GM18517 (cell line): ENCODE results near the gene EMC1.
"Not testable (repeated sequence)": the region's sequence is repeated elsewhere in the genome, so short reads cannot be mapped to it uniquely, and the experiment has no call there.

Source experiments
- ATAC-seq: cut with Tn5 transposase; IDR thresholded peaks from one replicate; pipeline ENCODE4 v1.9.1; 2021; ENCODE audit warnings: mild to moderate bottlenecking, moderate library complexity; ENCODE audit not compliant: unreplicated experiment

The EMC1 gene

DNA sequence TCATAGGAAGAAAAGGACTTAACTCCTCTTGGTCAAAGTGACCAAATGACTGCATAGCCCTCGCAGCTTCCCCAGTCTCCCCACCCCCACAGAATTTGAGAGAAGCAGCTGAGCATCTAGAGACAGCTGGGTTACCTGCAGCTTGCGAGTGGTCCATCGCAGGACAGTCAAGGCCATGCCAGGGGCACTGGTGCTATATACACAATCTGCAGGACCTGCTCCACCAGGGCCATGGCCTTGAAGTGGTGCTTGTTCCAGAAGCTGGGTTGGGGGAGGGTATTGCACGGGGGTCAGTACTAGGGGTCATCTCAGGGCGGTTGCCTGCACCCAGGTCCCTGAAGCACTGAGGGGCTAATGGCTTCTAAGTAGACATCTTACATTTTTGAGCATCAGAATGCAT is 10.7 kb upstream of the EMC1 start:
- no peak for ATAC-seq

DNA sequence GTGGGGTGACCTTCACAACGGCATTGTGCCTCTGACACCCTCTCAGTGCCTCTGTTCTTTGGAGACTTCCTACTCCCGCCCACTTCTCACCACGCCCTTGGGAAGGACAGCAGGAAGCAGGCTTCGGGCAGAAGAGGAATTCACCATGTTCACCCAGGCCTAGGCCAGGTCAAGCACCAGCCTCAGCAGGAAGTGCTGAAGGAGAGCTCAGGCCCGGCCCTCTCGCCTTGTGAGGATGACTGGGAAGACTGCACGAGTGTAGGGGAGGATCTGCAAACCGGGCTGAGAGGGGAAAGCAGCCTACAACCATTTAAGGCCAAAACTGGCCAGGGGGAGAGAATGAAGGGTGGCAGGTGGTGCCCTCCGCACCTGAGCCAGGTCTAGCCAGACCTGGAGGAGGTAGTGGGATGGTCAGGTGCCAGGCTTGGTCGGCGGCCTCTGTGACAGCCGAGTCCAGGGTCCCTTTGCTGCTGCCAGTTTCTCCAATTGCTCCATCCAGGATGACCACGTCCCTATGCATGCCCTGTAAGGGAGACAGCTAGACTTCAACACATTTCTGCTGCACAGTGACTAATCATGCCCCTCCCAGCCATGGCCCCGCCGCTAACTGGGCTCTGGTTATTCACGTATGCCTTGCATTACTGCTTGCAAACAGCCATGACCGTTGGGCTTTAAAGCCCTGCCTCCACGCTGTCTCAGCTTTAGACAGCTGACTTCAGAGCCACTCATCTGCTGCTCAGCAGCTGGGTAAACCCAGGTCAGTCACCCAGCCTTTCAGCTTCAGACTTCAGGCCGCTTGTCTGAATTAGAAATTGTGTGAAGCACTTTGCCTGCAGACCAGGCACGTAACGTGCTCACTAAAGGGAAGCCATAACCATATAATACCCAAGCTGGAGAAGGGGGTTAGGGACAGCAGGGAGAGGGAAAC is 9.2 kb upstream of the EMC1 start:
- no peak for ATAC-seq

- ATAC-seq = no peak
Observed at GRCh38 chr1:19258353-19258752, 7.0 kb upstream of the EMC1 start.

GRCh38 chr1:19257178-19257914 is 6.0 kb upstream of the EMC1 start:
- ATAC-seq = no peak

- ATAC-seq = not testable (repeated sequence)
Observed at GRCh38 chr1:19256301-19256700, 5.0 kb upstream of the EMC1 start.

- ATAC-seq = no peak
Observed at GRCh38 chr1:19255288-19255687, 4.0 kb upstream of the EMC1 start.

DNA sequence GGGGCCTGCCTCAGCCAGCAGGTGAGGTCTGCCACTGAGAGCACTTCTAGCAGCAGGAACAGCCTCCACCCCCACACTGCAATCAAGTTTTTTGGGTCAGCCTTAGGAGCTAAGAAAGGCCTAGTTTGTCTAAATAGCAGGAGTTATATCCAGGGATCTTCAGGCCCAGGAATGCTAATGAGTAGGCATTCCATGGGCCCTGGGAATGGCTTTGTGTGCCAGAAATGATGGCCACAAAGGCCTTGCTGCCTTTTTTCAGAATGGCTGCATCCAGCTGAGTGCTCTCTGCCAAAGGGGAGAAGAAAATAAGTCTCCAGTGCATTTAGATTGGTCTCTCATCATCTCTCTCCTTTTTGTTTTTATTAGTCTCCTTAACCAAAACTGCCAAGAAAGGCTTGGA is 3.1 kb upstream of the EMC1 start:
- ATAC-seq = no peak

- ATAC-seq = peak; percentile 19
Observed at GRCh38 chr1:19250629-19251304, 557 bp downstream of the EMC1 start.

GRCh38 chr1:19240673-19241538 is 10.4 kb downstream of the EMC1 start:
- ATAC-seq = no peak

- no peak for ATAC-seq
Observed at GRCh38 chr1:19239876-19240275, 11.4 kb downstream of the EMC1 start.

- ATAC-seq = no peak
Observed at GRCh38 chr1:19234224-19234623, 17.1 kb downstream of the EMC1 start.

DNA sequence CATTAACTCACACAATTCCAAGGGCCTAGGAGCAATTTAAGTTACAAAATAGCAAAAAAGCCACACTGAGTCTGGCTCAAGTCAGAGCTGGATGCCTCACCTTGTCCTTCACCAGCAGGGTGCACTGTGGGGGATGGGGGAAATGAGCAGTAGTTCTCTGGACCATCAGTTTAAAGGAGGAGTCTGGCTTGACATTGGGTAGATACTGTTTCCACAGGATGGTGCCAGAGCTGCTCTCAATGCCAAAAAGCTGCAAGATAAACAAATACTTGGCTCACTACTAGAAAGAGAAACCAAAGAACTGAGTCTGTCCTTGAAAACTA is 18.8 kb downstream of the EMC1 start:
- ATAC-seq = no peak

GRCh38 chr1:19231736-19232523 is 19.4 kb downstream of the EMC1 start:
- not testable (repeated sequence) for ATAC-seq

DNA sequence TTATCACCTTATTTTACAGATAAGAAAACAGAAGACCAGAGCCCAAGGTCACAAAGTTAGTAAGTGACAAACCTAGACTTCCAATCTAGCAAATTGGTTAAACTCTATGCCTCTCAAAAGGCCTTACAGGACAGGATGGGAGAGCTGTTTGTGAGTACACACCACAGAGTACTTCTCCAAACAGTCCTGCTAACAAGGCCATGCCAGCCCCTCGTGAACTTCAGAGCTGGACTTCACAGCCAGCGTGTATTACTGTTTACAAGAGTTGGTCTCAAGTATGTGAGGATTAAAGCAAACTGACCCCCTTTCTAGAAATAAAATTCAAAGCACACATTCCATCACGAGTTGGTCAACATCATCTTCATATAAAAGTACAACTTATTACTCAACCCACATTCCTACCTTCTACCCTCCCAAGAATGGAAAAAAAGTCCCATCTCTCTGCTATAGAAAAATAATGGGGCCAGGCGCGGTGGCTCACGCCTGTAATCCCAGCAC is 21.4 kb downstream of the EMC1 start:
- ATAC-seq = no peak

DNA sequence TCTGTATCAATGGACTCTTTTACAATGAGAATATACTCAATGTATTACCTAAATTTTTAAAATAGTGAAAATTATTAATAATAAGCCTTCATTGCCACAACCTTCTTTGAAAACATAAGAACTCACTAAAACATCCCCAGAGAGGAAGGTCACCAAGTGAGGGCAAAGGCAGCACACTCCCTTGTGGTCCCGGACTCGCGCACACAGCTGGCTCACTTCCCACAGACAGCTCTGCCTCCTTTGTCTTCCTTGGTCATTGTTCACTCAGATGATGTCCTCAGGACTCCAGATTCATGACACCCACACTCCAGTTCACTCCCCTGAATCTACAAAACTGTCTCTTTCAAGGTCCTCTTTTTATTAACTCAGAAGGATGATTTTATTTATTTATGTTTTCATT is 22.1 kb downstream of the EMC1 start:
- no peak for ATAC-seq

DNA sequence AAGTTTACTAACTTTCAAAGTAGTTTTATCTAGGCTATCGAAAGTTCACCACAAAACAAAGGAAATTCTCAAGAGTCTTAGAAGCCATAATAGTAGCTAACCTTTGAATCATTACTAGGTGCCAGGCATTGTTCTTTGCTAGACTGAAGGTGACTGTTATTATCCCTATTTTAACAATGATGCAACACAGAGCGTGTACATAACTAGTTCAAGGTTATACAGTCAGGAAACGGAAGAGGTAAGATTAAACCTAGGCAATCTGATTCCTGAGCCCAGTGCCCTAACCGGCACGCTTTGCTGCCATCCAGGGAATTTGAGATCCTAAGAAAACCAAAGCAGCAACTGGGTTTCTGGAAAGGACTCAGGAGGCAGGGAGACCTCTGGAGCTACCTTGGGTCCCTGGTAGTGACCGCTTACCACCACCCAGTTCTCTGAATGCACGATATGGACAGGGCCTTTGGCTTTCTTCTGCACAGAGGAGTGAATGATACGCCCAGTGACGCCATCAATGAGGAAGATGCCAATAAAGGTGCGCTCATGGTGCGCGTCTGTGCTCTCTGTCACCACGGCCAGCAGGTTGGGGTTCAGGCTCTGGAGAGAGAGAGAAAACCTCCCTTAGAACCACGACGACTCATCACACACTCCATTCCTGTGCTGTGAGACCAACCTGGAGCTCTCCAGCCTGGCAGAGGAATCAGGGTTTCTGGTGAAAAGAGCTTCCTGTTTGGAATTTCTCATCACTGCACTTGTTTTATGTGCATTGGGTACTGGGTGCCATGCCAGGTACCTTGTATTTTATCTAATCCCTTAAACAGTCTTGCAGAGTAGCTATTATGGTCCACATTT is 28.1 kb downstream of the EMC1 start:
- no peak for ATAC-seq

DNA sequence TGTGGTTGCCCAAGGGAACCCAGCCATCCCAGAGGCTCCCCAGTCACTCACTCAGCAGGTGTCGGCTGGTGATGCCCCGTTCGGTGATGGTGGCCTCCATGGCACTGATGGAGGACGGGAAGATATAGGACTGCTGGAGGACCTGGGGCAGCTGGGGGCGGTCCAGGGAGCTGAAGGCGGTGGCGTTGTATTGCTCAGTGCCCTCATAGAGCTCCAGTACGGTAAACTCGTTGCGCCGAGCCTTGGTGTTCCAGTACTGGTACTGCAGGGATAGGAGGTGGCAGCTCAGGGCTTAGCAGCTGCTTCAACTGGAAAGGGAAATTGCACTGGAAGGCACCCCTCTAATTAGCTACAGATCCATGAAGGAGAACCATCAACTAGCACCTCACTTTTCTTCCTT is 28.8 kb downstream of the EMC1 start:
- ATAC-seq = no peak

DNA sequence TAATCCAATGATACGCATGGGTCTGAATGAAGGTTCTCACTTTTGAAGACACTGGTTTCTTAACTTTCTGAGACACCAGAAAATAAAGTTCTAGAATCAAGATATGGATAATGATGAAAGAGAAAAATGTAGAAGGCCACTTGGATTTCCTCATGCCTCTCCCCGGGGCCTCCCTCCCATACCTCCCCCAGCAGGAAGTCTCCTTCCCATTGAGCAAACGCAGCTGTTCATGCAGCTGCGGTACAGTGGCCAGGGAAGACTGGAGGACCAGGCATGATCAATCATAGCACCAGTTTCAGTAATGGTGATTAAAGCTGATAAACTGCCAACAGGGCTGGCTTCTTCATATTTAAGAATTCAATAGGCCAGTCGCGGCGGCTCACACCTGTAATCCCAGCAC is 30.3 kb downstream of the EMC1 start:
- ATAC-seq = no peak
